Fibroblast of skin of back (primary cell): ENCODE data around the gene NPW.
A peak's percentile ranks its signal among the peaks of the same experiment; 100 is the strongest.
"Not testable (repeated sequence)": the region's sequence is repeated elsewhere in the genome, so short reads cannot be mapped to it uniquely, and the experiment has no call there.

ENCODE experiments used
- DNase-seq: peaks from one replicate; pipeline ENCODE4 v3.0.0-alpha.2; 2013

NPW gene

DNA sequence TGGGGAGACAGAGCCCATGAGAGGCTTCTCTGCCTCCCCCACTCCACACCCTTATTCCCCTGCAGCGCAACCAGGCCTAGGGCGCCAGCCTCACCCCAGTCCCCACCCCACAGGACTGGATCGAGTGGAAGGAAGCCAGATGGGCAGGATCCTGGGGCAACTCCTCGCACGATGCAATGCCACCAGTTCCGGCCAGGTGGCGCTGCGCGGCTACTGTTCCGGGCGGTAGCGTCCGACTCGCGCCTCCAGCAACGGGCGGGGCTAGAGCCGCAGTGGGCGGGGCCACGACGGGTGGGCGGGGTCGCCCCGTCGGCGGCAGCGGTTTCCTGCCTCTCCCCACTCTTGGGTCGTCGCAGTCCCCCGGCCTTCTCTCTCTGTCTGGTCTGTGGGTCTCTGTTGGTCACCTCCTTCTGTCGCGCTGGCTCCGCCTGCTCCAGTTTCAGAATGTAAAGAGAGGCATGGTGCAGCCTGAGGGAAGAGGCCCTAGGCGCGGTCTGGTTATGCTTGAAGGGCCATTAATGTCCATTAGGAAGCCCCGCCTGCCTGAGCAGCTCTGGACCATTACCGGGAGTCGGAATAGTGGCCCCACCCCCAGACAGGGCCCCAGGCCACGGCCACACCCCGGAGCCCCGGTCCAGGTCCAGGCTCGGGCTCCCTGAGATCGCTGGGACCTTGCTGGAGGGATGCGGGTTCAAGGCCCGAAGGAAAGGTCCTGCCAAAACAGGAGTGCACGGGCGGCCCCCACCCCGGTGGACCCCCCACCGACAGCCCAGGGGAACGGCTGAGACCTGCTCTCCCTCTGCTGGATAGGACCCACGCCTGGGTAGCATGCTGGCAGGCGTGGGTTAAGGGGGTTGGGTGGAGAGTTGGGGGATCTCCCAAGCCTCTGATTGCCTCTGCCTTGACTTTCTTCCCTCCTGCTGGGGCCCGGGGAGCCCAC lies 3.8 kb downstream of the NPW start:
- peak; percentile 82 for DNase-seq

DNA sequence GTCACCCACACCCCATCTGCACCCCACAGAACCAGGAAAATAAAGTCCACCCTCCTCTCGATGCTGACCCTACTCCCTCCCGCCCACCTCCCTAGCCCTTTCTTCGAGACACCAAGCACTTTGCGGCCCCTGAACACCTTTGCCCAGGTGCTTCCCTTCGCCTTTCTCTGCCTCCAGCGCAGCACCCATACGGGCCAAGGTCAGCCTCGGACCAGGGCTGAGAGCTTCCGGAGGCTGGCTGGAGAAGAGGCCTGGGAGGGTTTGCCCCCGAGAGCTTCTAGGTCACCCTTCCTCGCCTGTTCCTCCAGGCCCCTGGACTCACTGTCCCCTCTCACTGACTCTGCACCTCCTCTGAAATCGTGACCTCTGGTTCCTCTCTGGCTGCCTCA lies 4.4 kb downstream of the NPW start:
- no peak for DNase-seq

DNA sequence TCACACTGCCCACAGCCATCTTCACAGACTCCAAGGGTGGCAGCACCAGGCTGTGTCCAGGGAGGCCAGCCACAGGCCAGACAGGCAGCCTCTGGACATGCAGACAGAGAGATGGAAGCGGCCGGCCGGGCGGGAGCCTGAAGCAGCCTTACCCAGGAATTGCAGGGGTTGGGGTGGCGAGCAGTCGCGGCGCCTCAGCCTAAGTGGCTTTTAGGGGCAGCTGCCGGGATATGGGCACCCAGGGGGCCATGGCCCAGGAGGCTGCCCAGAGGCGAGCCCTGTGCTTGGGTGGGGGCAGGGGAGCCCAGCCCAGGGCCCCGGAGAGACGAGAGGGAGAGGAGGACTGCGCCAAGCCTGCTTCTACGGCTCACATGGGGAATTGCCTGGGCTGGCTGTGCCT lies 5.7 kb downstream of the NPW start:
- no peak for DNase-seq

DNA sequence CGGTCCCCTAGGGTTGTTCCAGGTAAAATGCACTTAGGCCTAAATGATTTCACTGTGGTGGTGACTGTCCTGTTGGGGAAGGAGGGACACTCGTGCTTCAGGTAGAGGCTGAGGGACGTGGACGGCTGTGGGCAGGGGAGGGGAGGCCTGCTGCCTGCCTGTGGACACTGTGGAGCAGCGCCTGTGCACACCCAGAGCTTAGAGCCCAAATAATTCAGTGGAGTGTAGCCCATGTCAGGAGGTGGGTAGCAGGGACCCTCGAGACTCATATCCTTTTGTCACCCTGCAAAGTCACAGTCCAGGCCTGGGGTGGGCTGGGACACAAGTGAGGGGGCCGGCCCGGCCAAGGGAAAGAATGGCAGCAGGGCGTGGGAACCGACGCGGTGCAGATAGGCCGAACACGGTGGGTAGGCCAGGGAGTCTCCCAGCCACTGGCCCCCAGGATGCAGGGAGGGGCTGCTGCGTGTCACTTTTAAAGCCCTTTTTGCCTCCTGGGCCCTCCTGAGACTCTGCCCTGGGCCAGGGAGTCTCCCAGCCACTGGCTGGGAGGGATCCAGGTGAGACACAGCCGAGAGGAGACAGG lies 6.4 kb downstream of the NPW start:
- no peak for DNase-seq

DNA sequence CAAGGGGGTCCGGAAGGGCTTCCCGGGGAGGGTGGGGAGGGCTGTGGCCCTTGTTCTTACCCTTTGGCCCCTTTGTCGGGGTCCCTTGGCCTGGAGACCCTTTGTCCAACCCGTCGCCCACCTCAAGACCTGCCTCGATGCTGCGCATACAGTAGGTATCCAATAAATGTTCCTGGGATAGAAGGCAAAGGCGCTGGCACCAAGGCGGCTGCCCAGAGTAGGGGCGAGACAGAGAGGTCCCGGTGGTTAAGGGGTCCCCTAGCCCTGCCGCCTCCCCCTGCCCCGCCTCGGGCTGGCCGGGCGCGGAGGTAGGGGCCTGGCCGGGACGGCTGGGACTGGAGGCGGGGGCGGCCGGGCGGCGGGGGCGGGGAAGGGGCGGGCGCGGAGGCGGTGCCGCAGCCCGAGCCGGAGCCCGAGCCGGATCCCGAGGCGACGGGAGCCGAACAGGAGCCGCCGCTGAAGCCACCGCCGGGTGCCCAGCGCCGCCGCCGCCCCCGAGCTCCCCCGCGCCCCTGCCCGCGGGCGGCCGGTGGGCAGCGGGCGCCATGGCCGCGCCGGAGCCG lies 7.0 kb downstream of the NPW start, which contains the start of gene NHERF2:
Gene NHERF2, plus strand, starts transcription at position 442 of the 563 bp plus-strand sequence. Its CDS starts 104 bp downstream, at position 546.
- no peak for DNase-seq

DNA sequence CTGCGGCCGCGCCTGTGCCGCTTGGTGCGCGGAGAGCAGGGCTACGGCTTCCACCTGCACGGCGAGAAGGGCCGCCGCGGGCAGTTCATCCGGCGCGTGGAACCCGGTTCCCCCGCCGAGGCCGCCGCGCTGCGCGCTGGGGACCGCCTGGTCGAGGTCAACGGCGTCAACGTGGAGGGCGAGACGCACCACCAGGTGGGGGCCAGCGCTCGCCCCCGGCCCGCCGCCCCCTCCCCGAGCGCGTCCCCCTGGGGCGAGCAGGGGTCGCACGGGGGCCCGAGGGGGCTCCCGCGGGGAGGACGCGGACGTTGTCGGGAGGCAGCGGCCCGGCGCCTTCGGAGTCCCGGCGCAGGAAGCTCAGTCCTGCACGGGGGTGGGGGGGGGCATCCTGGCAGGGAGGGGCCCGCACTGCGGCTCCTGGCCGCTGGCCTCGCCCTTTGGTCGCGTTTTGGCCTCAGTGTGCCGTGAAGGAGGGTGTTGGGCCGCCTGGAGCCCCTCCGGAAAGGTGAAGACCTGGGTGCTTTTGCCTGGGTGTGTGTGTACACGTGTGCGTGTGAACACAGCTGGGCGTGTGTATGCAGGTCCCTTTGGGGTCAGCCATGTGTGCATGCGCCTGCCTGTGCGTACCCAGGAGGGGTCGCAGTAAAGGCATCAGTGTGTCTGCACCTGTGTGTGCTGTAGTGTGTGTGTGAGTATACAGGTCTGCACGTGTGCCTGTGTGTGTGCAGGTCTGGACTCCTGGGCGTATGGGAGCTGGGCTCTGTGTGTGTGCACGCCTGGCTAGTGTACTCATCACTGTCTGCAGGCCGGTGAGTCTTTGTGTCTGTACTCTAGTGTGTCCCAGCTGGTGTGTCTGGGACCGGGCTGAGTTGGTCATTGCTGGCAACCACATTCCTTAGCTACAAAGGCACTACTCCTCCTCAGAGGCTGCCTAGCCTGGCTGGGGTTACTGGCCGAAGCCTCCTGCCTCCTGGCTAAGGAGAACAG lies 7.7 kb downstream of the NPW start:
- DNase-seq: peak; percentile 59

DNA sequence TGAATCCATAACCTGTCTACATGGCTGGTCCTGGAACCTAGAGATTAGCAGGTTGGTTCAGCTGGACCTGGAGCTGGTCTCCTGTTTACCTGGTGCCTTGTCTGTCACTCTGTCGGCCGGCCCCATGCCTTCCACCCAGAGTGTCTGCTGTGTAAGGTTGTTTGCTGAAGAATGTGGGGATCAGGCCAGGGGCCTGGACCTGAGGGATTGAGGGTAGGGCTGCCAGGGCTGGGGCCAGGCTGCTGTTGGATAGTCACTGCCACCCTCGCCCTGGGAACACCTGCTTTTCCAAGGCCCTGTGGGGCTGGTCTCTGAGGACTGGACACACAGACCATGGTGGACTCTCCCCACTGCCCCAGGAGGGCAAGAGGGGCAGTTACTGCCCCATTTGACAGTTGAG lies 8.6 kb downstream of the NPW start:
- no peak for DNase-seq

DNA sequence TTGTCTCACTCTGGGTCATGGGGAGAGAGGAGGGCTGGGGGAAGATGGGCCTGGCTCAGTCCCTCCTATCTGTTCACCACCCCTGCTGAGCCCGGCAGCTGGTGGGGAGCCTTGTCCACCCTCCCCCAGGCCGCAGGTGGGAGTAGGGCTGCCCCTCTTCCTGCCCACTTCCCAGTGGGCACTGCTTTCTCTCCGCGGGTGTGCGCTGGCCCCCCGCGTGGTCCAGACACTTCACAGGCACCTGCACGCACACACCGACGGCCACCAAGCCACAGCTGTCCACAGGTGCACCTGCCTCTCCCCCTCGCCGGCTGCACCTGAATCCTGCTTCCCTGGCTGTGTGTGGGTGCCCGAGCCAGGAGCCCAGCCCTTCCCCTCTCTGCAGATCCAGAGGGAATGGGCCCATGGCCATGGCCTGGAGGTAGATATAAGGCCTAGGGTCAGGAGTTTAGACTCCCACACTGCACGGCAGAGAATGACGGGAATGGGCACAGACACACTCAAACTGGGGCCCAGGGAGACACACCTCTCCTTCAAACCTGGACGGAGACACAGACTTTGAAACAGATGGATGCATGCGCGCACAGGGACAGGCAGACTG lies 9.1 kb downstream of the NPW start:
- no peak for DNase-seq

DNA sequence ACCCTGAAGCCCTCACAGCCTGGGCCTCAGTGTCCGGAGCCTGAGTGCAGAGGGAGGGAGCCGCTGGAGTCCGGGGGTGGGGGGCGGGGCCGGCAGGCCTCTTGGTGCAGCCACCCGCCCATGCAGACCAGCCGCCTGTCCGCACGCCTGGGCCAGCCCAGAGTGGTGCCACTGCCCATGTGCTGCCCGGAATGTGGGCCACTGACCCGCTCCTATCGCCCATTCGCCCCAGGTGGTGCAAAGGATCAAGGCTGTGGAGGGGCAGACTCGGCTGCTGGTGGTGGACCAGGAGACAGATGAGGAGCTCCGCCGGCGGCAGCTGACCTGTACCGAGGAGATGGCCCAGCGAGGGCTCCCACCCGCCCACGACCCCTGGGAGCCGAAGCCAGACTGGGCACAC lies 9.8 kb downstream of the NPW start:
- no peak for DNase-seq

DNA sequence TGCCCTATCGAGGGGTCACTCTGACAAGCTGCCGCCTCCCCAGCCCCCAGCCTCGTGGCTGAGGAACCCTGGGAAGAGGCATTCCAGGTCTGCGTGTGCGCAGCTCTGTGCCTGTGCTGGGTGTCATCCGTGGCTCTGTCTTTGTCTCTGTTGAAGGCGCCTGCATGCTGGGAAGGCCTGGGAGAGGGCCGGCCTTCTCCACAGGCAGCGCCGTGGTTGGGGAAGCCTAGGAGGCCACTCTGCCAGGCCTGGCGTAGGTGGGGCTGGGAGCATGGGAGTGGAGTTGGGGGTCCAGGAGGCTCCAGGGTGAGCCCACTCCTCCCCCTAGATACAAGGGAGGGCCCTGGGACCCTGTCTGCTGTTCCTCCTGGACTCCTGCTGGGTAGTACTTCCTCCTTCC lies 10.5 kb downstream of the NPW start:
- no peak for DNase-seq

DNA sequence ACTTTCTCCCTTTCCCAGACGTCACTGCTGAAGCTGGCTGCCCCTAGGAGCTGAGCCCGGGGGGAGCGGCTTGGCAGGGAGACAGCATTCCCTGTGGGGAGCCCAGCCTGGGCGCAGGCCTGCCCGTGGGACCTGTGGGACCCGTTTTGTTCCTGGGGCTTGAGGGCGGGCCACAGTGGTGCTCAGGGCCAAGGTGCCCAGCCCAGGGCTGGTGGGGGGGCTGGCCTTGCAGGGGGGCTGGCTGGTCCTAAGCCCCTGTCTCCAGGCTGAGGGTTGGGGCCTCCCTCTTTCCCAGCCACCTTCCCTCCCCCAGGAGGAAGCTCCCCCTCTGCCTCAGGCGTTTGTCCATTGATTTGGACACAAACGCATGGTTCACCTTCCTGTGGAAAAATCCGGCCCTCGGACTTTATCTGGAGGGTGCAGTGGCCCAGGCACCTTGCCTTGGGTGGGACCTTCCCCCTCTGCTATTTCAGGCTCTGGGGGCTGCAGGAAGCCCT lies 11.5 kb downstream of the NPW start:
- no peak for DNase-seq

DNA sequence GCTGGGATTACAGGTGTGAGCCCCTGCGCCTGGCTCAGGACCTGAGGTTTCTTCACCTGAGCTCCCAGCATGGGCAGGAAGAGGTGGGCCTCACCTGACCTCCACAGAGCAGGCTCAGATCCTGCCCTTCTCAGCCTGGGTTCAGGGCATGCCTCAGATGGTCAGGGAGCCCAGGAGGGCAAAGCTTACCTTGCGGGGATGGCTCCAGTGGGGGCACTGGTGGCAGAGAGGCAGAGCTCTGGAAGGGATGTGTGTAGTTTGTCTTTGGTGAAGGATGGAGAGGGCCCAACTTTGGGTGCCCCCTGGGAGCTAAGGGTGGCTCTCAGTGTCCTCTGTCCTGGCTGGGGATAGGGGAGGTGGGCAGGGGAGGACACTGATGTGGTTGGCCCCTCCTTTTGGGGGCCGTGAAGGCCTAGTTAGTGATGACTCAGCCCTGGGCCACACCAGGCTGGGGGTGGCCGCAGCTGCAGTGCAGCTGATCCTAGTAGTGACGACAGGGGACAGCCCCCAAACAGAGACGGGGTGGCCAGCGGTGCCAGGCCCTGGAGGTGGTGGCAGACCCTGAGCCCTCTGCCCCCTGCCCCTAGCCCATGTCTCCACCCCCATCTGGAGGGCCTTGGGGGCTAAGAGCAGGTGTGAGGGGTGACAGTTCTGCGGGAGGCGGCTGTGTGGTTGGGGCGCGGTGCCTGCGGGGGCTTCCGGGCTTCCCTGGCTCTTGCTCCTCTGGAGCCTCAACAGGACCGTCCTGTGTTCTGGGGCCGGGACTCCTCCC lies 12.9 kb downstream of the NPW start:
- peak; percentile 60 for DNase-seq

DNA sequence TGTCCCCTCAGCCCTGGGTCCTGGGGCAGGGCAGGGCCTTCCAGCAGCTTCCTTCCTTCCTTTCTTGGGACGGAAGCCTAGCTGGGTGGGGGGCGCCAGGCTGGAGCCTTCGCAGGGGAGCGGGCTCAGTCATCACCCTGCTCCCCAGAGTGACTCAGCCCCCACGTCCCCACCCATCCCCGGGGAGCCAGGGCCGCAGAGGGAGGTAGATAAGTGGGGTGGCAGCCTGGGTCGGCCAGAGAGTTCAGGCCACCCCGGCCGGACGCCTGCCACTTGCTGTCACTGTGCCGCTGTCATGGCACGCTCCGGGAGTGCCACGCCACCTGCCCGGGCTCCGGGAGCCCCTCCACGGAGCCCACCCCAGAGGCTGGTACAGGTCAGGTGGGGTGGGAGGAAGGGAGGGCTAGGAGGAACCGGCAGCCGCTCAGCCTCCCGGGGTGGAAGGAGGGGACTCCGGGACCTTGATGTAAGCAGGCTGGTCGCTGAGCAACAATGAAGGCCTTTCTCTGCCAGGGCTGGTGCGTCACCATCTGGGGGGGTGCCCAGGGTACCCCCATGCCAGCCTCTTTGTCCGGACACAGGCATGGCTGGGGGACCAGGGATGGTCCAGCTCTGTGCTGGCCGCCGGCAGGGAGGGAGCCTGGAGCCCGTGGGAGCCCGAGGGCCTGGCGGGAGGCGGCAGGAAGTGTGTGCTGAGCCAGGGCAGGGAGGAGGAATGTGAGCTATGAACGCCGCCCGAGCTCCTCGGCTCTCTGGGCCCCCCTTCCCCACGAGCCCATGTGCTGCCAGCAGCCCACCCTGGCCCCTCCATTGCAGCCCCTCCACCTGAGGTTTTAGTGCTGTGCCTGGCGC lies 13.7 kb downstream of the NPW start:
- DNase-seq: peak; percentile 78

DNA sequence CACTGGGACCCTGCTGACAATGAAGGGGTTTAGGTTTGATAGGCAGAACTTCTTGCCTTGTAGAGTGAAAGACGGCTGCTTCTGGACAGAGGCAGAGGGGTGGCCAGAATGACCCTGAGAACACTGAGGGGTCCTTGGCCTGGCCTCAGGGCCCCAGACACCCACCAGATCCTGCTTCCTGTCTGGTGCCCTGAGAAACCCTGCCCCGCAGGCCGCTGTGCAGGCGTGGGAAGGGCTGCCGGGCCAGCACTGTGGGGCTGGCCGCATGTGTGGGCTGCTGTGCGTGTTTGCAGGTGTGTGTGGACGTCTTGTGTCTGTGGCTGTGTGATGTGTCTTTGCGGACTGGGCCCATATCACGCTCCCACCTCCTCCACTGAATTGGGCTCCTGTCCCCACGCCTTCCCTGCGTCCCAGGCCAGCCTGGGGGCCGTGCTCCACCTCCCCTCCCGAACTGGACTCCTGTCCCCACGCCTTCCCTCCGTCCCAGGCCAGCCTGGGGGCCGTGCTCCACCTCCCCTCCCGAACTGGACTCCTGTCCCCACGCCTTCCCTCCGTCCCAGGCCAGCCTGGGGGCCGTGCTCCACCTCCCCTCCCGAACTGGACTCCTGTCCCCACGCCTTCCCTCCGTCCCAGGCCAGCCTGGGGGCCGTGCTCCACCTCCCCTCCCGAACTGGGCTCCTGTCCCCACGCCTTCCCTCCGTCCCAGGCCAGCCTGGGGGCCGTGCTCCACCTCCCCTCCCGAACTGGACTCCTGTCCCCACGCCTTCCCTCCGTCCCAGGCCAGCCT lies 14.5 kb downstream of the NPW start:
- DNase-seq: not testable (repeated sequence)

DNA sequence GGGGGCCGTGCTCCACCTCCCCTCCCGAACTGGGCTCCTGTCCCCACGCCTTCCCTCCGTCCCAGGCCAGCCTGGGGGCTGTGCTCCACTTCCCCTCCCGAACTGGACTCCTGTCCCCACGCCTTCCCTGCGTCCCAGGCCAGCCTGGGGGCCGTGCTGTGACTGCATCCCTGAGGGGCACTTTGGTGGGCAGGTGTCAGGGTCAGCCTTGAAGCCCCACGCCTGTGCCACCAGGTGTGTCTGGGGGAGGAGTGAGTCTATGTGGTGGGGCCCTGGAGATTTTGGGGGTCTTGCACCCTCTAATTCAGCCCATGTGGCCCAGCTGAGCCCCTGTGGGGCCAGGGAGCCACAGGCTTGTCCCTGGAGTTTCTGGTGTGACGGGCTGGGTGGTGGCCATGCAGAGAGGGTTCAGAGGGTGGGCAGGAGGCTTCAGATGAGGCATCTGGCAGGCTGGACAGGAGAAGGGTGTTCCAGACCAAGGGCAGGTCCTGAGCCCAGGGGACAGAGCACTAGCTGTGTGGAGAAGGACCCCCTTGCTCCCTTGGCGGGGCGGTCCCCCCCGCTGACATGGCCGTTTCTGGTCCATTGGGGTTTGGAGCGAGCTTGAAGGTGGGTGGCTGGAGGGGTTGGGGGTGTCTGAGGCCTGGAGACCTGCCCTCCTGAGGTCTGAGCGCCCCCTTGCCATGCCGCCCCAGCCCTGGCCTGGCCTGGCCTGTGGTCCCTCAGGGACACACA lies 15.3 kb downstream of the NPW start:
- DNase-seq: no peak

DNA sequence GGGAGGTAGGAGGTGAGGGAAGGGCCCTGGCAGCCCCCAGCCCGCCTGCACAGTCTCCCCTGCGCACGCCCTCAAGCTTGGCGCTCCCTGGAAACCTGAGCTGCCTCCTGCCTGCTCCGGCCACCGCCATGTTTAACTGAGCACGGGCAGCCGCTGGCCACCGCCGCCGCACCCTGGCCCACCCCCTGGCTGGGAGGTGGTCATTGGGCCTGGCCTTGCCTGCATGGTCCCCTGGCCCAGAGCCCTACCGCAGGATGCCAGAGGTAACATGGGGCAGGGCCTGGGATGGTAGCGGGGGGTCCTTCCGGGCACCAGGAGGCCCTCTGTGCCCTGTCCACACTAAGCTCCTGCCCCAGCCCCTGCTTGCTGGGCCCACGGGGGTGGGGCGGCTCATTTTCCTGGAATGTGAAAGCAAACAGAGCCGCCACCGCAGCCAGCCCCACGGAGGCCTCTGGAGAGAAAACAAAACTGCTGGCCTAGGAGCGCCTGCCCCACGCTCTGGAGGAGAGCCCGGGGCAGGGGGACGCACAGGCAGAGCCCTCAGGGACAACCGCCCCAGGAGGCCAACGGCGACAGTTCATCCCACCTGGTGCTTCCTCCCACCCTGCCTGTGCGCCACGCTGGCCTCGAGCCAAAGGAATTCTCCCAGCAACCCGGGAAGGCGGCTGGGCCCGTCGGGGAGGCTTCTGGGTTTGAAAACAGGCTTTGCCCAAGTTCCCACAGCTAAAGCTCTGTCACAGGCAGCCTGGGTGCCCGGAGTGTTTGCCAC lies 16.0 kb downstream of the NPW start:
- DNase-seq: peak; percentile 95

DNA sequence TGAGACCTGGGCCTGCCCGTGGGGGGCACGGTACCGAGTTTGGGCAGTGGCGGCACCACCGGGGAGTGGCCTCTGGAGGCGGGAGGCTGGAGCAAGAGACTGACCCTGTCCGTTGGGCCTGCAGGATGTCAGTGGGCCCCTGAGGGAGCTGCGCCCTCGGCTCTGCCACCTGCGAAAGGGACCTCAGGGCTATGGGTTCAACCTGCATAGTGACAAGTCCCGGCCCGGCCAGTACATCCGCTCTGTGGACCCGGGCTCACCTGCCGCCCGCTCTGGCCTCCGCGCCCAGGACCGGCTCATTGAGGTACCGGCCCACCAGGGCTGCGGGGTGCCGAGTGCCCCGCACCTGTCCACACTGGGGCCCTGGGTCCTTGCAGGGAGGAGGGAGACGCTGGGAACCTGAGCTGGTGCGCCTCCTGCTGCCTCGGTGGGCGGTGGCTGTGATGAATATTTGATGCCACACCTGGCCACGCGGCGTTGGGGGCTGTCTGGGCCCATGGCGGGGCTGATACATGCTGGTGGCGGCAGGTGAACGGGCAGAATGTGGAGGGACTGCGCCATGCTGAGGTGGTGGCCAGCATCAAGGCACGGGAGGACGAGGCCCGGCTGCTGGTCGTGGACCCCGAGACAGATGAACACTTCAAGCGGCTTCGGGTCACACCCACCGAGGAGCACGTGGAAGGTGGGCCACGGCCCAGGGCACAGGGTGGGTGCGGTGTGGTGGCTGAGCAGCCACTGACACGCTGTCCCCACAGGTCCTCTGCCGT lies 16.8 kb downstream of the NPW start:
- DNase-seq: no peak
